Gastroesophageal sphincter (tissue), 3 donors: ENCODE data around the gene FLYWCH2.

ENCODE experiments used
- CTCF ChIP-seq, 4 experiments: fragments of 200-600 bp in 2 of 4; fragments of 450-650 bp in 2 of 4; sonication (generic) in 1 of 4; IDR thresholded peaks; one replicate each; pipeline ENCODE4 v1.5.1; 2017 to 2019; ENCODE audit warnings: antibody characterized with exemption in 4 of 4, mild to moderate bottlenecking in 2 of 4, moderate library complexity in 2 of 4
- EP300 ChIP-seq: sonication (generic); formaldehyde crosslinking; IDR thresholded peaks from one replicate; pipeline ENCODE4 v1.6.1; 2017; ENCODE audit warnings: antibody characterized with exemption, mild to moderate bottlenecking
- POLR2A ChIP-seq, 2 donors: fragments of 450-650 bp; IDR thresholded peaks; one replicate each; pipeline ENCODE4 v1.6.1; 2017; ENCODE audit warnings: antibody characterized with exemption in 2 of 2, mild to moderate bottlenecking in 2 of 2, moderate library complexity in 1 of 2
- POLR2AphosphoS5 ChIP-seq: sonication (generic); formaldehyde crosslinking; IDR thresholded peaks from one replicate; pipeline ENCODE4 v1.6.1; 2017; ENCODE audit warnings: antibody characterized with exemption

GRCh38 chr16:2914233-2914632, 31.2 kb downstream of the FLYWCH2 start:
- TF ChIP-seq CTCF (IDR thresholded peaks at IDR 0.05), result no peak
- no peak for TF ChIP-seq POLR2A (IDR thresholded peaks at IDR 0.05)
- TF ChIP-seq EP300, result no peak
- TF ChIP-seq POLR2AphosphoS5, result no peak
